ENCODE results near the gene POMP. TPM values are rescaled to one million over a fixed set of nuclear protein-coding genes. Genes with fewer than 3 reads are reported as not detected.

The POMP gene
- total RNA-seq, 2 donors from 2014 or later: 10.6 to 39.9 TPM

GRCh38 chr13:28611654-28612131, 47.2 kb upstream of the POMP start:
- no peaks in the 10 kb centered on the region for H3K4me1 ChIP-seq
- WGBS, 2 donors: 44 to 61% methylated on average over 7 of the region's 7 CpGs
- no peak overlapping the region for H3K27ac ChIP-seq
- no peak for ATAC-seq
- H3K27me3 ChIP-seq: no peaks in the 10 kb centered on the region
- TF ChIP-seq POLR2A (IDR thresholded peaks at IDR 0.05): no peak
- no peaks in the 10 kb centered on the region for H3K9me3 ChIP-seq
- intact Hi-C loops (cut with DNase I): no loop called here
- DNase-seq: no peak
- H3K4me3 ChIP-seq: no peak overlapping the region
- no peaks in the 10 kb centered on the region for H3K36me3 ChIP-seq (replicated peaks in 1 of 2; ENCODE audit: insufficient read depth in 1 of 2, low read depth in 2 of 2)

GRCh38 chr13:28613562-28613961, 45.4 kb upstream of the POMP start:
- Histone ChIP-seq H3K4me1 (no peaks in the 10 kb centered on the region), H3K27ac (no peak overlapping the region), H3K36me3 (replicated peaks in 1 of 2; ENCODE audit: insufficient read depth in 1 of 2, low read depth in 2 of 2) (no peaks in the 10 kb centered on the region), H3K9me3 (no peaks in the 10 kb centered on the region), H3K27me3 (no peaks in the 10 kb centered on the region), H3K4me3 (no peak overlapping the region)
- 23 to 38% methylated on average over 4 of the region's 4 CpGs for WGBS, 2 donors
- DNase-seq: no peak
- intact Hi-C loops (cut with DNase I): no loop called here
- no peak for TF ChIP-seq CTCF (IDR thresholded peaks at IDR 0.05)
- TF ChIP-seq POLR2A (IDR thresholded peaks at IDR 0.05): no peak
- no peak for ATAC-seq

GRCh38 chr13:28615916-28616446, 42.9 kb upstream of the POMP start:
- no peaks in the 10 kb centered on the region for H3K27me3 ChIP-seq
- no peak for TF ChIP-seq POLR2A (IDR thresholded peaks at IDR 0.05)
- TF ChIP-seq CTCF (IDR thresholded peaks at IDR 0.05): no peak
- no peaks in the 10 kb centered on the region for H3K4me1 ChIP-seq
- 78 to 79% methylated on average over 2 of the region's 2 CpGs for WGBS, 2 donors
- H3K36me3 ChIP-seq (replicated peaks in 1 of 2; ENCODE audit: insufficient read depth in 1 of 2, low read depth in 2 of 2): no peaks in the 10 kb centered on the region
- no peak for ATAC-seq
- H3K9me3 ChIP-seq: no peaks in the 10 kb centered on the region
- H3K27ac ChIP-seq: no peak overlapping the region
- H3K4me3 ChIP-seq: no peak overlapping the region
- no peak for DNase-seq
- intact Hi-C loops (cut with DNase I): no loop called here

GRCh38 chr13:28618230-28618994, 40.5 kb upstream of the POMP start:
- ATAC-seq (no peak), DNase-seq (no peak)
- TF ChIP-seq CTCF (IDR thresholded peaks at IDR 0.05) (no peak), POLR2A (IDR thresholded peaks at IDR 0.05) (no peak)
- Histone ChIP-seq H3K27me3 (no peaks in the 10 kb centered on the region), H3K36me3 (replicated peaks in 1 of 2; ENCODE audit: insufficient read depth in 1 of 2, low read depth in 2 of 2) (no peaks in the 10 kb centered on the region), H3K4me3 (no peak overlapping the region), H3K4me1 (no peaks in the 10 kb centered on the region), H3K27ac (no peak overlapping the region), H3K9me3 (no peaks in the 10 kb centered on the region)
- WGBS, 2 donors: 66 to 71% methylated on average over 31 of the region's 31 CpGs
- intact Hi-C loops (cut with DNase I): no loop called here

GRCh38 chr13:28620011-28620830, 38.7 kb upstream of the POMP start:
- DNase-seq (no peak), ATAC-seq (no peak)
- 80 to 83% methylated on average over 8 of the region's 8 CpGs for whole genome bisulfite sequencing, 2 donors
- Histone ChIP-seq H3K4me3 (no peak overlapping the region), H3K9me3 (no peaks in the 10 kb centered on the region), H3K4me1 (no peaks in the 10 kb centered on the region), H3K27ac (no peak overlapping the region), H3K27me3 (no peaks in the 10 kb centered on the region), H3K36me3 (replicated peaks in 1 of 2; ENCODE audit: insufficient read depth in 1 of 2, low read depth in 2 of 2) (no peaks in the 10 kb centered on the region)
- no peak for TF ChIP-seq POLR2A (IDR thresholded peaks at IDR 0.05)
- no peak for TF ChIP-seq CTCF (IDR thresholded peaks at IDR 0.05)
- intact Hi-C loops (cut with DNase I): loop anchor here (10.0 kb wide), 1 partner anchor 295 kb away; no protein-coding TSS in a partner anchor

Measured in body of pancreas (tissue), 4 donors.